ENCODE data around the gene FBXO9.

The FBXO9 gene

DNA sequence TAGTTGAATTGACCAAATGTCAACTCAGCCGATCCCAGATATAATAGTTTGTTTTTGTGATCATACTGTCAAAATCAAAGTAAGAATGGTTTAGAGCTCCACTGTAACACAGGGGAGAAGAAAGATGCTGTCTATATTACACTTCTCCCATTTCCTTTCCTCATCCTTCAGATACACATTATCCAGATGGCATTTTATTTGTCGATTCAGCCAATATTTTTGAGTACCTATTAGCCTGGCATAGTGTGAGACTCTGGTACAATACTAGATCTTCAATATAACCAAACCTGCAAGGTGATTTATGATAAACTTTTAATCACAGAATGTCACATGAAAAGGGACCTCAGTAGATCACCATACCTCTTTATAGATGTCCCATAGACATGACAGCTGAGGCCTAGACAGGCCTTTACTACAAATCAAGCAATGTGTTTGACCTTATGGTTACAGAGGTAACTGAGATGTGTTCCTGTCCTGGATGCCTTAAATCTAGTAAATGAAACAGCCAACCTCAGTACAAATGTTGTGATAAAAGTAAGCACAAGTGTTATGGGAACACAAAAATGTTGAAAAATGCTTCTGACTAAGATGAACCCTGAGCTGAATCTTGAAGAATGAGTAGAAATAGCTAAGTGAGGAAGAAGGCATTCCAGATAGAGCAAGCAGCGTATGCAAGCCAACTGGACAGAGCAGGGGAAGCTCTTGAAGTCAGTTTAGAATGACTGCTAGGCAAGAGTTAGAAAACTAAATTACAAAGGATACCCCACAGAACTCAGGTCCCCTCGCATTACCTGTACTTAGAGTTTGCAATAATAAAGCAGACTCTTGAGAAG is 1.9 kb downstream of the FBXO9 start:
- Histone ChIP-seq H3K27ac (peak overlapping the region in 1 of 2 donors; percentile 90), H3K4me3 (peak overlapping the region; percentile 99)
- TF ChIP-seq, protein P1, sequence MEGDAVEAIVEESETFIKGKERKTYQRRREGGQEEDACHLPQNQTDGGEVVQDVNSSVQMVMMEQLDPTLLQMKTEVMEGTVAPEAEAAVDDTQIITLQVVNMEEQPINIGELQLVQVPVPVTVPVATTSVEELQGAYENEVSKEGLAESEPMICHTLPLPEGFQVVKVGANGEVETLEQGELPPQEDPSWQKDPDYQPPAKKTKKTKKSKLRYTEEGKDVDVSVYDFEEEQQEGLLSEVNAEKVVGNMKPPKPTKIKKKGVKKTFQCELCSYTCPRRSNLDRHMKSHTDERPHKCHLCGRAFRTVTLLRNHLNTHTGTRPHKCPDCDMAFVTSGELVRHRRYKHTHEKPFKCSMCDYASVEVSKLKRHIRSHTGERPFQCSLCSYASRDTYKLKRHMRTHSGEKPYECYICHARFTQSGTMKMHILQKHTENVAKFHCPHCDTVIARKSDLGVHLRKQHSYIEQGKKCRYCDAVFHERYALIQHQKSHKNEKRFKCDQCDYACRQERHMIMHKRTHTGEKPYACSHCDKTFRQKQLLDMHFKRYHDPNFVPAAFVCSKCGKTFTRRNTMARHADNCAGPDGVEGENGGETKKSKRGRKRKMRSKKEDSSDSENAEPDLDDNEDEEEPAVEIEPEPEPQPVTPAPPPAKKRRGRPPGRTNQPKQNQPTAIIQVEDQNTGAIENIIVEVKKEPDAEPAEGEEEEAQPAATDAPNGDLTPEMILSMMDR (IDR thresholded peaks at IDR 0.05), result no peak

DNA sequence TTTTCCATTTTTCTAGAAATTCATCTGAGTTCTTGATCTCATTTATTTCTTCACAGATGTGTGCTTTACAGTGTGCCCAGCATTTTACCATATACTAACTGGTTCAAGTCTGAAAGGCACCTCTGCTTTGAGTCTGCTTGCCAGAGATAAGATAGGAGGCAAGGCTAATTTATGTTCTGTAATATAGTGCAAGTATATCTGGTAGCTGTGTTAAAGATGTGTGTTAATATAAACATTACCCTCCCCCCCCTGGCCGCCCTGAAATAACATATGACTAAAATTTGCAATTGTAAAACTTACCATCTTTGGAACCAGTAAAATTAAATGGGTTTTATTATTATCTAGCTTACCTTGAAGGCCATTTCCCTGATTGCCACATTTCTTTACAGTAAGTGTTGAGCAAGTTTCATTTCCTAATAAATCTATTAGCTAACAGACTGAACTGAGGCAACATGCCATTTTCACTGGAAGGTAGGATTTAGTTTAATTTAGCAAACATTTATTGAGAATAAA is 2.7 kb downstream of the FBXO9 start:
- DNase-seq (ENCODE audit: low spot score), result no peak
- TF ChIP-seq, protein P1 (IDR thresholded peaks at IDR 0.05), result no peak
- H3K4me3 ChIP-seq, result no peak overlapping the region

More for the DNA sequence above, 1.9 kb downstream of the FBXO9 start:
- no peak for DNase-seq (ENCODE audit: low spot score)

DNA sequence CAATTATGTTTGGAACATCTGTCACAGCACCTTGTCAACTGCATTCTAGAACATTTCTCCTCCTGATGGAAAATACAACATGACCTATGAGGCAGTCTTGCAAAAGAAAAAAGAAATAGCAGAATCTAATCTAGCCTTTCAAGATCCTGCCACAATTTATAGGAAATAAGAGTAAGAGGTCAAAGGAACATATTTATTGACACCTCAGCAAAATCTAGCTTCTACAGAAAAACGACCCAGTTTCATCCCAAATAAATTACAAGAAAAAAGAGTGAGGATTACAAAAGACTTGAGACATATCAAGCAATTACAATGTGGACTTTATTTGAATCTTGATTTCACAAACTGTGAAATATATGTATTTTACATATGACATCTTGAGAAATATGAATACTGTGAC is 4.2 kb downstream of the FBXO9 start:
- no peak overlapping the region for H3K27ac ChIP-seq
- TF ChIP-seq, protein P1 (IDR thresholded peaks at IDR 0.05), result no peak
- no peak overlapping the region for H3K4me3 ChIP-seq
- DNase-seq (ENCODE audit: low spot score), result no peak

More for the DNA sequence above, 2.7 kb downstream of the FBXO9 start:
- no peak overlapping the region for H3K27ac ChIP-seq

DNA sequence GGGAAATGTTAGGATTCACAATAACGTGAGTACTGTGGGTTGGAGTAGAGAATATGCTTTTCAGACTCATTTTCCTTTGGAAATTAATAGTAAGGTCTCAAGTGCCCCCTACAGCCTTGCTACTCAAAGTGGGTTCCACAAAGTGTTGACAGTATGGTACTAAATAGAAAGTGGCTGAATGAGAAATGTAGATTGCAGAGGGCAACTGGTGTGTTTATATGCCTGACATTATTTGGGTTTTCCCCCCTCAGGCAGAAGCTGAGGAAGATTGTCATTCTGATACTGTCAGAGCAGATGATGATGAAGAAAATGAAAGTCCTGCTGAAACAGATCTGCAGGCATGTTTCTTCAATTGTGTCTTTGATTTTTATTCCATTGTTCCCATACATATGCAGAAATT is 5.6 kb downstream of the FBXO9 start:
- no peak overlapping the region for H3K27ac ChIP-seq
- TF ChIP-seq, protein P1 (IDR thresholded peaks at IDR 0.05), result no peak
- no peak for DNase-seq (ENCODE audit: low spot score)
- no peak overlapping the region for H3K4me3 ChIP-seq

DNA sequence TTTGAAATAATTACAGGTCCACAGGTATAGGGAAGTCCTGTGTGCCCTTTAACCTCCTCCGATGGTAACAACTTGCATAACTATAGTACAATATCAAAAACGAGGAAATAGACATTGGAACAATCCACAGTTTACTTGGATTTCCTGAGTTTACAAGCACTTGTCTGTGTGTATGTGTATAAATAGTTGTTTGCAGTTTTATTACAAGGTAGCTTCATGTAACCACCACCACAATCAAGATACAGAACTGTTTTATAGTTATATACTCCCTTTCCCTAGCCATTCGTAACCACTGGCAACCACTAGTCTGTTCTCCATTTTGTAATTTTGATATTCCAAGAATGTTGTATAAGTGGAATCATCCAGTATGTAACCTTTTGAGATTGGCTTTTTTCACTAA is 9.1 kb downstream of the FBXO9 start:
- H3K4me3 ChIP-seq, result no peak overlapping the region
- DNase-seq (ENCODE audit: low spot score), result no peak
- H3K27ac ChIP-seq, result no peak overlapping the region
- TF ChIP-seq, protein P1 (IDR thresholded peaks at IDR 0.05), result no peak

DNA sequence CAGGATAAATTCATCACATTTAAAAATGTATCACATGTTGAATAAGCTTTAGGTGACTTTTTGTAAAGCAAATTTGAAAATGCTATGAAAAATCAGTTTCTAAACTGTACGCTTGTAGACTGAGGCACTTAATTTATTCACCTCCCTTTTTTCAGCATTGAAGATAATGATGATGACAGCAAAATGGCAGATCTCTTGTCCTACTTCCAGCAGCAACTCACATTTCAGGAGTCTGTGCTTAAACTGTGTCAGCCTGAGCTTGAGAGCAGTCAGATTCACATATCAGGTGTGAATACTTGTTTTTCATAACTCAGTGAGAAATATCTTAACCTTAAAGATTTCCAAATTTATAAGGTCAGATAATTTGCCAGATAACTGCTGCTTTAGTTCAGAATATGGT is 15.6 kb downstream of the FBXO9 start:
- H3K4me3 ChIP-seq, result no peak overlapping the region
- DNase-seq (ENCODE audit: low spot score), result no peak
- H3K27ac ChIP-seq, result no peak overlapping the region
- TF ChIP-seq, protein P1 (IDR thresholded peaks at IDR 0.05), result no peak

DNA sequence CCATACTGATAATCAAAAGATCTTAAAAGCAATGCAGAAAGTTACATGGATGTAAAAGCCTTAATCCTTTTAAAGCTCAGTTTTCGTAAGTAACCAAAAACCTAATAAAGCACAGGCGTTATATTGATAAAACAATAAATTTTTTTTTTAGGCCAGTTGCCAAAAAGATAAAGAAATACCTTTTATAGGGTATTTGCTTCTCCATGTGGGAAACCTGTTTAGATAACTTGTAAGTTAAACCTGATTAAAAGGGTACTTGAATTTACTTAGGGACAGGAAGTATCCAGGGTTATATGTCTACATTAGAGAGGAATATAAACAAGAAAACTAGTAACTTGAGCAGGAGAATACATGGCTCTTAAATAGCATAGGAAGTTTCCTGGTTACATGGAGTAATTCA is 21.1 kb downstream of the FBXO9 start:
- no peak for DNase-seq (ENCODE audit: low spot score)
- TF ChIP-seq, protein P1 (IDR thresholded peaks at IDR 0.05), result no peak
- H3K4me3 ChIP-seq, result no peak overlapping the region
- no peak overlapping the region for H3K27ac ChIP-seq
